B cell (primary cell): ENCODE measurements around the gene SMAD7.

ENCODE experiments used
- CTCF ChIP-seq: fragments of 200-600 bp; IDR thresholded peaks from one replicate; pipeline ENCODE4 v1.8.0; 2022; ENCODE audit warnings: antibody characterized with exemption, mild to moderate bottlenecking
- EZH2 ChIP-seq: IDR thresholded peaks from 2 replicates; pipeline ENCODE4 v1.6.1; 2012; ENCODE audit warnings: borderline replicate concordance, low read depth, mild to moderate bottlenecking, moderate library complexity, low read length; ENCODE audit not compliant: insufficient read depth, poor library complexity, severe bottlenecking

GRCh38 chr18:48872234-48873145 is 78.3 kb downstream of the SMAD7 start:
- TF ChIP-seq CTCF: no peak
- no peak for TF ChIP-seq EZH2
